Activated effector memory CD4-positive, alpha-beta T cell treated with anti-CD3 and anti-CD28 coated beads, Interleukin-2, amount 50 U/mL, for 16 hours (primary cell): Measurements from ENCODE around the gene EIPR1.
A peak's percentile ranks its signal among the peaks of the same experiment; 100 is the strongest.

ENCODE experiments used
- DNase-seq: peaks from one replicate; pipeline ENCODE4 v3.0.0-alpha.2; 2020

Gene EIPR1

DNA sequence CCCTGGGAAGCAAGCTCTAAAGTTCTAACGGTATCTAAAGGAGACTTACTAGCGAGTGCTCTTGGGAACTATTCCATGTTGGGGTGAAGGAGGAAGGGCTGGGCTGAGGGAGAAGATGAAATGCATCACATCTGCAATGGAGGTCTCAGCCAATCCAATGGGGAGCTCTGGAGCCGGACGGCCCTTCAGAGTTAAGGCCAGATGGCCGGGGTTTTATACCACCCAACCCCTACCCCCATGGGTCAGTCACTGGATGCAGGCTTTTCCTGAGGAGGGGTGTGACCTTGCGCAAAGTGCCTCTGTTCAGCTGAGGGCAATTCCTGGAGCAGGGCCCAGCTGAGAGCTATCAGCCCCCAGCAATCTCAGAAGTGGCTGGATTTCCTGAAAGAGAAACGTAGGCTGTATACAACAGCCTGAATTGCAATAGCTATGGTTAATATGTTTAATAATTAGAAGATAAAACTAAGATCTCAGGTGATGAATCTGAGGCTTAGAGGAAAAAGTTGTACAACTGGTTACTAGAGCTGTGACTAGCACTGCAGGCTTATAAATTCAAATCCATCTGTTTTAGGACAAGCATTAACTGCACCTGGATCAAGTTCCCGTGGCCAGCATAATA lies 21.6 kb downstream of the EIPR1 start:
- DNase-seq, result no peak

DNA sequence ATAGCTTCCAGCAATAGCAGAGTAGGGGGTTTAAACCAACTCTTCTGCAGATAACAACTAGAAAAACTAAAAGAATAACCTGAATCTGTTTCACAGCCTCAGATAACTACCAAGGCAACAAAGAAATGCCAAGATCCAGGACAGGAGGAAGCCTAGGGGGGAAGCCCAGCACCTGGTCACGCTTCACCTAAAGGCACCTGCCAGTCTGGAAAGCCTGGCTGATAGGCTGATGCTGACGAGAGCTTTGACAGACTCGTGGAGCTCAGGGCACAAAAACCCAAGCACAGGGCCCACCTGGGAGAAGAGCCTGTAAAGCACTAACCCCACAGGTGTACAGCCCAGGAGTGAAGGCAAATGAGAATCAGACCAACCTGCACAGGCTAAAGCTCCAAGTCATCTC lies 22.6 kb downstream of the EIPR1 start:
- DNase-seq, result no peak

GRCh38 chr2:3349211-3349693 lies 28.4 kb downstream of the EIPR1 start:
- DNase-seq, result no peak

- DNase-seq, result no peak
Measured at GRCh38 chr2:3348767-3349166, 28.9 kb downstream of the EIPR1 start.

DNA sequence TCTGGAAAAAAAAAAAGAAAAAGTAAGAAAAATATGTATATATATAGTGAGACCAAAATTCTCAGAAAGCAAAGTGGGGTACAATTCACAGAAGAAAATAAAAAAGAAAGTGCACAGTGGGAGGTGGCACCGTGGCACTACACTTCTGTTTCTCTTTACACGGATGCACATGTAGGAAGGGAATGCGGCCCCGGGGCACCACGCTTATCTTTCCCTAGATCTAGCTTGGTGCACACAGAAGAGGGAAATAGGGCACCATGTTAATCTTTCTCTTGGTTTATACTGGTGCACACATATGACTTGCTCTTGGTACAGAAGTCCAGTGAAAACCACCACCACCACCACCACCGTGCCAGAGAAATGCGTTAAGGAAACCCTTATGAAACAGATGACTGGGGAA lies 32.0 kb downstream of the EIPR1 start:
- no peak for DNase-seq

- no peak for DNase-seq
Measured at GRCh38 chr2:3344897-3345296, 32.7 kb downstream of the EIPR1 start.

- no peak for DNase-seq
Measured at GRCh38 chr2:3343012-3343411, 34.6 kb downstream of the EIPR1 start.

DNA sequence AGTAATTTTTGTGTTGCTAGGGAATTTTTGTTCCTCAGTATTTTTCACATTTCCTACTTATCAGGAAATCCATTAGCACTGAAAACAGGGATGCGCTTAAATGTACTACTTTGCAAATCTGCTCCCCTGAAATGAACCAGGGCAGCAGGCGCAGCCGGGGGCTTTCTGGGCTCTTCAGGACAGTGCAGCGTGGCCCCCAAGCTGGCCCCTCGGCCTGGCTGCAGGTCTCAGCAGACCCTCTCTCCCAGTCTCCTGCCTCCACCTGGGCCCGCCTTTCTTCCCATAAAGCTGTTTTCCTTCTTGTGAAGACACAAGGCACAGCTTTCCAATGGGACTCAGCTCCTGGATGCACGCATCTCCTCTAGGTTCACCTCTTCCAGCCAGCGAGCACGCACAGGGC lies 35.3 kb downstream of the EIPR1 start:
- no peak for DNase-seq

DNA sequence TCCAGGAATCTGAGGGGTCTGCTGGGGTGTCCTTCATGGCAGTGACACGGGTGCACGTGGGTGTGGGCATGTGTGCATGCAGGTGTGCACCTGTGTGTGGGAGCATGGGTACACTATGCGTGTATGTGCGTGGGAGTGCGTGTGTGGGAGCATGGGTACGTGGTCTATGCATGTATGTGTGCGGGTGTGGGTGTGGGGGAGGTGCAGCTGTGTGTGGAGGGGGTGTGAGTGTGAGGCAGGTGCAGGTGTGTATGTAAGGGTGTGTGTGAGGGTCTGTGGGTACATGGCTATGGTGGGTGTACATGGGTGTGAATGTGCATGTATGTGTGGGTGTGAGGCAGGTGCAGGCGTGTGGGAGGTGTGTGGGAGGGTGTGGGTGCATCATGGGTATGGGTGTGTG lies 36.3 kb downstream of the EIPR1 start:
- DNase-seq, result no peak

DNA sequence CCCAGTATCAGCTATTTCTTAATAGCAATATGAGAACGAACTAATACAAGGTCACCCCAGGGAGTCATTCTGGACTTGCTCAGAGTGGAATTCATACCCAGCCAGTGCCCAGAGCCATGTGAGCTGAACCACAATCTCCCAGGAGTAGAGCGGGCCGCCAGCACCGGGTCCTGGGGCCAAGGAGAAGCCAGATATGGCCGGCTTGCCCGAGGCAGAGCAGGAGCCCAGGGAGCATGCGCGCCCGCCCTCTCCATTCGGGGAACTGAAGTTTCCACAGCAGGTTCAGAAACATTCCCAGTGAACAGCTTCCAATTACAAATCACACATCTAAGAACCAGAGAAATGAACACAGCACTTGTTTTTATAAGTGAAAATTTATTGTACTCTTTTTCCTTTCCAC lies 37.5 kb downstream of the EIPR1 start:
- DNase-seq, result no peak

GRCh38 chr2:3338340-3338739 lies 39.3 kb downstream of the EIPR1 start:
- no peak for DNase-seq

DNA sequence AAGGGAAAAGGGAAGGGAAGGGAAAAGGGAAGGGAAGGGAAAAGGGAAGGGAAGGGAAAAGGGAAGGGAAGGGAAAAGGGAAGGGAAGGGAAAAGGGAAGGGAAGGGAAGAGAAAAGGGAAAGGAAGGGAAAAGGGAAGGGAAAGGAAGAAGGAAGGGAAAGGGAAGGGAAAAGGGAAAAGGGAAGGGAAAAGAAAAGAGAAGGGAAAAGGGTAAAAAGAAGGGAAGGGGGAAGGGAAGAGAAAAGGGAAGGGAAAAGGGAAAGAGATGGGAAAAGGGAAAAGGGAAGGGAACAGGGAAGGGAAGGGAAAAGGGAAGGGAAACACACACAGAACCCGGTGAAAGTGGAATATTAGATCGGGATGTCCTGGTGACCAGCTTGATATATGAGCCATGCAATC lies 40.8 kb downstream of the EIPR1 start:
- no peak for DNase-seq

- DNase-seq, result no peak
Measured at GRCh38 chr2:3334392-3335345, 42.9 kb downstream of the EIPR1 start.

- no peak for DNase-seq
Measured at GRCh38 chr2:3332133-3332532, 45.5 kb downstream of the EIPR1 start.

GRCh38 chr2:3329491-3329890 lies 48.1 kb downstream of the EIPR1 start:
- DNase-seq, result no peak

DNA sequence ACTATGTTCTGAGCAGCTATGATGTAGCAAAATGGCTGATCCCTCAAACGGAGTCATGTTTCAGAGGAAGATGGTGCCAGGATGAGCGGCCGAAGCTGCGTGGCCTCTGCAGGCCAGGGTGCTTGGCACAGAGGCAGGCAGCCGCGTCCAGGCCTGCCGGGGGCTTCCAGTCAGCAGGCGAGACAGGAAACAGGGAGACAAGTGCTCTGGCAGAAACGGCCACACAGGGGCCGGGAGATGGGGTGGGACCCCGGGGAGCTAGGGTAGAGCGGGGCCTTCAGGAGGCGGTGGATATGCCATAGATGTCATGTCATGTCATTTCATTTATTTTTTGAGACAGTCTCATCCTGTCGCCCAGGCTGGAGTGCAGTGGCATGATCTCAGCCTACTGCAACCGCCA lies 50.7 kb downstream of the EIPR1 start:
- peak; percentile 47 for DNase-seq

- DNase-seq, result no peak
Measured at GRCh38 chr2:3326182-3326537, 51.5 kb downstream of the EIPR1 start.

- DNase-seq, result no peak
Measured at GRCh38 chr2:3325458-3326181, 52.0 kb downstream of the EIPR1 start.

- DNase-seq, result peak; percentile 42
Measured at GRCh38 chr2:3324404-3325281, 53.0 kb downstream of the EIPR1 start.

DNA sequence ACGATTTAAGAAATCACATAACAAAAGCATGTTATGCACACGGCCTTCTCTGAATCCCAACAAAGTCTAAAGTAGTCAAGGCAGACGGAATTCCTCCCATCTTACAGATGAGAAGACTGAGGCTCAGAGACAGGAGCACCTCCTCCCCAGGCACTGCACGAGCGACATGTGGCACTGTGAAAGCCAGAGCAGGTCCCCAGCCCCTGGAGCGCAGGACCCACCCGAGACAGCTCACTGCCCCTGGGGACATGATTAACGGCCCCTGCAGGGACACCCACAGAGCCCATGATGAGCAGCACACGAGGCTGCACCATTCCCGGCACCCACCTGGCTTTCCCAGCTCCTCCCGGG lies 53.6 kb downstream of the EIPR1 start:
- DNase-seq, result no peak

GRCh38 chr2:3323360-3324035 lies 54.1 kb downstream of the EIPR1 start:
- DNase-seq, result peak; percentile 43

DNA sequence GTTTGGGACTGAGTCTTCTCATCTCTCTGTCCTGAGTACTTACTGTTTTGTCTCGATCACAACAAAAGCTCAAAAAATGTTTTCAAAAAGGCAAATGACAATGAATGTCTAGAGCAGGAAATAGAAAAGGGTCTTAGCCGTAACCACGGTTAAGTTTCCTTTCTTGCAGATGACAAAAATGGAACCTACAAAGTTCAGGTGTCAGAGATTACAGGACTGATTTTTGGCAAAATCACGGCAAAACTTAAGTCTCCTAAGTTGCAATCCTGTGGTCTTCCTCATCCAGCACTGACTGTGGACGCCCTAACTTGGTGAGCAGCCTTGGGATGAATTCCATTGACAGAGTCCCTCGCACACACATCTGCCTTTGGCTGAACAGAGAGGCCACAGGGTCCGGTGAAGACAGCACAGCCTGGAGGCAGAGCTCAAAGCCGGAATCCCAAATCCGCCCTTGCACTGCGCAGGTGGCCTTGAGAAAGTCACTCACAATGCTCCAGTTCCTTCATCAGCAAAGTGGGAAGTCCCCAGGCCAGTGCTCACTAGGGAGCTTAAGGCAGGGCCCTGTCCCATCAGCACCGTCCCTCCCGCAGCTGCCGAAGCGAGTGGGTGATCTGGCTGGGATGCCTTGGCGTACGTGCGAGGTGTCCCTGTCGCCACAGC lies 55.2 kb downstream of the EIPR1 start:
- DNase-seq, result peak; percentile 27
